ENCODE data around the gene APH1B. TPM values are rescaled to one million over a fixed set of nuclear protein-coding genes. Genes with fewer than 3 reads are reported as not detected.

APH1B gene
- total RNA-seq, 1 donor from 2014 or later = 17.0 TPM

DNA sequence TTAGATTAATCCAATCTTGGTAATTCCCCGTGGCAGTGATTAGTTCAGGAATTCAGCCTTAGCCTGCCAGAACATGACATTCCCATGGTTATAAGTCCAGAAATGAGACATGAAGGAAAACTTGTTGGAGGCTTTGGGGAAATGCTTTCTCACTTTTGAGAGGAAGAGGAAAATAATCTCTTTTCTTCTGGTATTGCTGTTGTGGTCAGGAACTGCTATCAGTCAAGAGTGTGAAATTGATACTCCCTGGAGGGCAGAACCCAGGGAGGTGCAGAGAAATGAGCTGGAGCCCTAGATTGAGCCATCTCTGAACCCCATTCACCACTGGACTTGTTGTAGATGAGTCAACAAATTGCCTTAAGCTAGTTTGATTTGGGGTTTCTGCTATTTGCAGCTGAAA is 38.6 kb upstream of the APH1B start:
- Histone ChIP-seq H3K27ac (no peak overlapping the region), H3K9me3 (no peaks in the 10 kb centered on the region), H3K4me1 (peaks cover 12 to 22% of the 10 kb centered on the region in 2 donors), H3K36me3 (no peaks in the 10 kb centered on the region), H3K27me3 (no peaks in the 10 kb centered on the region), H3K4me3 (no peak overlapping the region)
- DNase-seq (ENCODE audit: low spot score in 2 of 2) = no peak
- intact Hi-C loops (cut with DNase I) = no loop called here
- no peak for TF ChIP-seq CTCF (IDR thresholded peaks at IDR 0.05)

- Histone ChIP-seq H3K4me1 (peaks cover 4 to 22% of the 10 kb centered on the region in 2 donors), H3K36me3 (no peaks in the 10 kb centered on the region), H3K4me3 (no peak overlapping the region), H3K9me3 (no peaks in the 10 kb centered on the region), H3K27me3 (no peaks in the 10 kb centered on the region), H3K27ac (no peak overlapping the region)
- DNase-seq (ENCODE audit: low spot score in 2 of 2) = no peak
- no peak for TF ChIP-seq CTCF (IDR thresholded peaks at IDR 0.05)
- intact Hi-C loops (cut with DNase I) = no loop called here
These were observed 37.3 kb upstream of the APH1B start for GRCh38 chr15:63240109-63240508.

DNA sequence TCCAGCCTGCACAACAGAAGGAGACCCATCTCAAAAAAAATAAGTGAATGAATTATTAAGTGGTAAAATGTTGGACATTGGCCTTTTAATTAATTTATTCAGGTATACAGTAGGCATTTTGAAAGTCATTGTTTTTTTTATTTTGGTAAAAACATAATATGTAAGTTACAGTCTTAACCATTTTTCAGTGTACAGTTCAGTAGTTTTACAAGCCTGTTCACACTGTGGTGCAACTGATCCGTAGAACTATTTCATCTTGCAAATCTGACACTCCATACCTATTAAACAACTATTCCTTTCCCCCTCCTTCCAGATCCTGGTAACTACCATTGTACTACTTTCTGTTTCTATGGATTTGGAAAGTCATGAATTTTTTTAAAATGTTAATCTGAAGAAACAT is 36.1 kb upstream of the APH1B start:
- Histone ChIP-seq H3K9me3 (no peaks in the 10 kb centered on the region), H3K4me1 (peaks cover 4 to 22% of the 10 kb centered on the region in 2 donors), H3K27ac (no peak overlapping the region), H3K36me3 (peaks cover 0 to 6% of the 10 kb centered on the region in 2 donors), H3K4me3 (no peak overlapping the region), H3K27me3 (no peaks in the 10 kb centered on the region)
- DNase-seq (ENCODE audit: low spot score in 2 of 2) = no peak
- TF ChIP-seq CTCF (IDR thresholded peaks at IDR 0.05) = no peak
- intact Hi-C loops (cut with DNase I) = no loop called here

- Histone ChIP-seq H3K36me3 (peaks cover 0 to 15% of the 10 kb centered on the region in 2 donors), H3K27ac (peak overlapping the region in 1 of 2 donors; percentile 42), H3K4me3 (no peak overlapping the region), H3K9me3 (no peaks in the 10 kb centered on the region), H3K27me3 (no peaks in the 10 kb centered on the region), H3K4me1 (peaks cover 4 to 25% of the 10 kb centered on the region in 2 donors)
- no peak for TF ChIP-seq CTCF (IDR thresholded peaks at IDR 0.05)
- intact Hi-C loops (cut with DNase I) = loop anchor here (2.0 kb wide), 1 partner anchor 52 kb away; no protein-coding TSS in a partner anchor
- DNase-seq (ENCODE audit: low spot score in 2 of 2) = no peak
These were observed 34.3 kb upstream of the APH1B start for GRCh38 chr15:63243101-63243500.

- H3K36me3 ChIP-seq = peaks cover 0 to 15% of the 10 kb centered on the region in 2 donors
- intact Hi-C loops (cut with DNase I) = loop anchor here (2.0 kb wide), 1 partner anchor 53 kb away; no protein-coding TSS in a partner anchor
- no peaks in the 10 kb centered on the region for H3K27me3 ChIP-seq
- H3K9me3 ChIP-seq = no peaks in the 10 kb centered on the region
- peaks cover 3 to 25% of the 10 kb centered on the region in 2 donors for H3K4me1 ChIP-seq
- TF ChIP-seq CTCF (IDR thresholded peaks at IDR 0.05) = no peak
- H3K27ac ChIP-seq = peak overlapping the region in 1 of 2 donors; percentile 42
- DNase-seq (ENCODE audit: low spot score in 2 of 2) = no peak
- no peak overlapping the region for H3K4me3 ChIP-seq
These were observed 33.6 kb upstream of the APH1B start for GRCh38 chr15:63243776-63244175.

- peak overlapping the region; percentile 49 to 63 for H3K27ac ChIP-seq
- intact Hi-C loops (cut with DNase I) = no loop called here
- H3K4me3 ChIP-seq = no peak overlapping the region
- no peaks in the 10 kb centered on the region for H3K27me3 ChIP-seq
- H3K36me3 ChIP-seq = peaks cover 2 to 15% of the 10 kb centered on the region in 2 donors
- H3K4me1 ChIP-seq = peaks cover 0 to 25% of the 10 kb centered on the region in 2 donors
- TF ChIP-seq CTCF (IDR thresholded peaks at IDR 0.05) = no peak
- no peak for DNase-seq (ENCODE audit: low spot score in 2 of 2)
- no peaks in the 10 kb centered on the region for H3K9me3 ChIP-seq
These were observed 33.0 kb upstream of the APH1B start for GRCh38 chr15:63244399-63244798.
